ENCODE data around the gene RAB34. TPM values are rescaled to one million over a fixed set of nuclear protein-coding genes. Genes with fewer than 3 reads are reported as not detected.
A peak's percentile ranks its signal among the peaks of the same experiment; 100 is the strongest.

Gene RAB34, protein sequence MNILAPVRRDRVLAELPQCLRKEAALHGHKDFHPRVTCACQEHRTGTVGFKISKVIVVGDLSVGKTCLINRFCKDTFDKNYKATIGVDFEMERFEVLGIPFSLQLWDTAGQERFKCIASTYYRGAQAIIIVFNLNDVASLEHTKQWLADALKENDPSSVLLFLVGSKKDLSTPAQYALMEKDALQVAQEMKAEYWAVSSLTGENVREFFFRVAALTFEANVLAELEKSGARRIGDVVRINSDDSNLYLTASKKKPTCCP
- total RNA-seq = 25.6 and 36.9 TPM in 2 replicates

GRCh38 chr17:28717578-28718332 is at the start of gene RAB34:
TSS of gene RAB34 (minus strand) at chr17:28717868. CDS start at chr17:28717266, 602 bp downstream.
- DNase-seq = peak; percentile 67

DNA sequence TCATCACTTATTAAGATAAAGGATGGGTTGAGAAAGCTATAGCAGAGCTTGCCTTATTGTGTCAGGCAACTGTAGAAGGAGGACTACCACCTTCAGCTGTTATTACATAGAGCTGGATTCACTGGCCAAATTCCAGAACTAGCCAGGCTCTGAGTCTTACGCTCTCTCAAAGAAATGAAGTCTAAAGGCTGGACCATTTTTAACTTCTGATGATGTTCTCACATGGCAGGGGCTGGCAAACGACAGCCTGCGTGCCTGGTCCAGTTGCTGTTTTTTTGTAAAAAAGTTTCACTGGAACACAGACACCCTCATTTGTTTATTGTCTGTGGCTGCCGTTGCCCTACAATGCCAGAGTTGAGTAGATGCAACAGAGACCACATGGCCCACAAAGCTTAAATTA is 47.4 kb upstream of the RAB34 start:
- DNase-seq = no peak

GRCh38 chr17:28763804-28764266 is 46.2 kb upstream of the RAB34 start:
- DNase-seq = peak; percentile 85

GRCh38 chr17:28763137-28763799 is 45.6 kb upstream of the RAB34 start:
- no peak for DNase-seq

GRCh38 chr17:28760601-28761562 is 43.2 kb upstream of the RAB34 start:
- DNase-seq = peak; percentile 69

- DNase-seq = no peak
Observed at GRCh38 chr17:28759256-28759865, 41.7 kb upstream of the RAB34 start.

DNA sequence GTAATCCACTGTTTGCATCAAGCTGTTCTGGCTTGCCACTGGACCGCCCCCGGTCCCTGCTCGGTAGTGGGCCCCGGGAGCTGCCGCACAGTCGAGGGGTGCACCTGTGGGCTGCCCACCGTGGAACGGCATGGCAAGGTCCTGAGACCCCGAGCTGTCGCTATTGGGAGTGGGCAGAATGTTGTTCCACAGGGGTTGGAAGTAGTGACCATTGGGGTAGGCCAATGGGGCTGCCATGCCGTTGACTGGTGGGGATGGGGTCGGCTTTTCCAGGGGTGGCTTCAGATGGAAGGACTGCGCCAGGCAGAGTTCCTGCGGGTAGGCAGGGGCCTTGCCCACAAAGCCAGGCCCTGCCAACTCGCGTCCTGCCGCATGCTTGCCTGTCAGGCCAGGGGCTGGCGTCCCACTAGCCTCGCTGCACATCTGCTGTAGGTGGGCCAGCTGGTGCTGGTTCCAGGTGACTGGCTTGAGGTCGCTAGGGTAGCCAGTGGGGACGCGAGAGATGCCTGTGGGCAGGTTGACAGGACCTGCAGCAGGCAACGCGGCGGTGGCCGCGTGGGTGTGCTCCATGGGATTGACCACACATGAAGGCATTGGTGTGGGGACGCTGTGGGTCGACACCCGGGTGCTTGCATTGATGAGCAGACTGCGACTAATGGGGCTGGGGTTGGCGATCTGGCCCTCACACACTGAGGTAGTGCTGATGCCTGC is 40.9 kb upstream of the RAB34 start:
- no peak for DNase-seq

DNA sequence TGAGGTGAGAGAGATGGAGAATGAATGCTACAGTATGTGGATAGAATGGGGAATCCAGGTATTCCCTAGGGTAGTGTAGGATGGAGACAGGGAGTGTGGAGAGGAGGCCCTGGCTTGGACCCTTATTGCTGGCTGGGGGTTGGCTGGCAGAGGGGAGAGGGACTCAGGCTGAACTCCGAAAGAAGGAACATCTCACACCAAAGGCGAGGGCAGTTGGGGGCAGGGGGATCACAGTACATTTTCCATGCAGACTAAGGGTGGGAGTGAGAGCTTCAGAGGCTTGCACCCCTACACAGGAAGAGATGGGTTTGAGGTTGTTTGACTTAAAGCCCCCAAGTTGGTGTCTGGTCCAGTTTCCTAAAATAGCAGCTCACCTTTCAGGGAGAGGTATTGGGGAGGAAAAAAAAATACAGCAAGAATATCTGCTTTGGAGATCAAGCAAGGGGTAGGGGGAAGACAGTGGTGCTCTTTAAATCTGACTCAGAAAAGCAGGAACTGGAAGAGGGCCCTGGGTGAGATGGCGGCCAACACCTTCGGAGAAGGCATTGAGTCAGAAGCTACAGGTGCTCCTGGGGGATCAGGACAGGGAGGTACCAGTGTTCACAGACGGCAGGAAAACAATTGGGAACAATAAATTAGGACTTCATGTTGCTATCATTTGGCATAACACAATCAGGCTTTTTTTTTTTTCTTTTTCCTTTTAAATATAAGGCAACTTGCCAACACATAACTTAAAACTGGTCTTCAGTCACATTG is 38.6 kb upstream of the RAB34 start:
- no peak for DNase-seq

- no peak for DNase-seq
Observed at GRCh38 chr17:28755486-28755885, 37.8 kb upstream of the RAB34 start.

DNA sequence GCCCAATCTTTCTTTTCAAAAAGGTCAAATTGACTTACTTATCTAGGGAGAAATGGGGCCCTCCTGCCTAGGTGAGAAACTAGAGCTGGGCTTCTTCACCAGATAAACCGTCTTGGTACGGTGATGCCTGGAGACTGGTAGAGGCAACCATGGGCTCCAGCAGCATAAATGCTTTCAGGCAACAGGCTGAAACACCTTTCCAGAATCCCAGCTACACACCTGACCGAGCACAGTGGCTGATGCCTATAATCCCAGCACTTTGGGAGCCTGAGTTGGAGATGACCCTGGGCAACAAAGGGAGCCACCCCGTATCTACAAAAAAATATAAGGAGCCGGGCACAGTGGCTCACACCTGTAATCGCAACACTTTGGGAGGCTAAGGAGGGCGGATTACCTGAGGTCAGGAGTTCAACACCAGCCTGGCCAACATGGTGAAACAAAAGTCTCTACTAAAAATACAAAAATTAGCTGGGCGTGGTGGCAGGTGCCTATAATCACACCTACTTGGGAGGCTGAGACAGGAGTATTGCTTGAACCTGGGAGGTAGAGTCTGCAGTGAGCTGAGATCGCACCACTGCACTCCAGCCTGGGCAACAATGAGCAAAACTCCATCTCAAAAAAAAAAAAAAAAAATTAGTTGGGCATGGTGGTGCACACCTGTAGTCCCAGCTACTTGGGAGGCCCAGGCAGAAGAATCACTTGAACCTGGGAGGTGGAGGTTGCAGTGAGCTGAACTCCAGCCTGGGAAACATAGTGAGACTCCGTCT is 34.1 kb upstream of the RAB34 start:
- DNase-seq = no peak

DNA sequence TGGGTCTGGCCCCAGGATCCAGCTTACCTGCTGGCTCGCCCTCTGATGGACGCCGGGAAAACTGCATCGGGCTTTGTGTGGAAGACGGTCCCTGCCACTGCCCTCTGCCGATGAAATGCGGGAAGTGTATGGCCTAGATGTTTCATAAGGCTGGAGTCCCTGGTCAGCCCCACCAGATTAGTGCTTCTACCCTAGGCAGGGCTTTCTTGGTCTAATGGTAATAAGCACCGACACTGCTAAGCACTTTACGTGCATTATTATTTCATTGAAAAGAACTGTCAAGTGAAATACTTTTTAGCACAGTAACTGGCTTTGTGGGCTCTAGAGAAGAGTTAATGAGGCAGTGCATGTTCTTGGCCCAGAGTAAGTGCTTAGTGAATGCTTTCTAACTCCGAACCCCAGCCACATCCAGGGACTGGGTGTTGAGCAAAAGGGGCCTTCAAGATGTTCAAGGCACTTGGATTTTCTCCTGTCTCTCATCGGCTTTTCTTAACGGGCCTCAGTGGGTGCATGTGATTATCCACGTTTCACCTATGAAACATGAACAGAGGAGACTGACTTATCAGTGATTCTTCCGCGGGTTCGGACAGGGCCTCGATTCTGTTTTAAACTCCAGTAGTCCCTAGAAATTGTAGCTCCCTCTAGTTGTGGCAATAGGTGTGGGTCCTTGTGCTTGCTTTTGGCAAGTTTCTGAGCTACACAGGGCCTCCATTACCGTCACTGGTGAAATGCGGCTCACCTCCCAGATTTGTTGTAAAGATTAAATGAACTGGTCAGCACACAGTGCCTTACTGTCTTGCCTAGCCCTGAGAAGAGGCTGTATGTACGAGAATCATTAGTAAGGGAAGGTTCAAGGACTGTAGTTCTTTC is 32.7 kb upstream of the RAB34 start:
- DNase-seq = peak; percentile 97

GRCh38 chr17:28749516-28750177 is 32.0 kb upstream of the RAB34 start:
- DNase-seq = no peak

- DNase-seq = no peak
Observed at GRCh38 chr17:28748852-28749515, 31.3 kb upstream of the RAB34 start.

DNA sequence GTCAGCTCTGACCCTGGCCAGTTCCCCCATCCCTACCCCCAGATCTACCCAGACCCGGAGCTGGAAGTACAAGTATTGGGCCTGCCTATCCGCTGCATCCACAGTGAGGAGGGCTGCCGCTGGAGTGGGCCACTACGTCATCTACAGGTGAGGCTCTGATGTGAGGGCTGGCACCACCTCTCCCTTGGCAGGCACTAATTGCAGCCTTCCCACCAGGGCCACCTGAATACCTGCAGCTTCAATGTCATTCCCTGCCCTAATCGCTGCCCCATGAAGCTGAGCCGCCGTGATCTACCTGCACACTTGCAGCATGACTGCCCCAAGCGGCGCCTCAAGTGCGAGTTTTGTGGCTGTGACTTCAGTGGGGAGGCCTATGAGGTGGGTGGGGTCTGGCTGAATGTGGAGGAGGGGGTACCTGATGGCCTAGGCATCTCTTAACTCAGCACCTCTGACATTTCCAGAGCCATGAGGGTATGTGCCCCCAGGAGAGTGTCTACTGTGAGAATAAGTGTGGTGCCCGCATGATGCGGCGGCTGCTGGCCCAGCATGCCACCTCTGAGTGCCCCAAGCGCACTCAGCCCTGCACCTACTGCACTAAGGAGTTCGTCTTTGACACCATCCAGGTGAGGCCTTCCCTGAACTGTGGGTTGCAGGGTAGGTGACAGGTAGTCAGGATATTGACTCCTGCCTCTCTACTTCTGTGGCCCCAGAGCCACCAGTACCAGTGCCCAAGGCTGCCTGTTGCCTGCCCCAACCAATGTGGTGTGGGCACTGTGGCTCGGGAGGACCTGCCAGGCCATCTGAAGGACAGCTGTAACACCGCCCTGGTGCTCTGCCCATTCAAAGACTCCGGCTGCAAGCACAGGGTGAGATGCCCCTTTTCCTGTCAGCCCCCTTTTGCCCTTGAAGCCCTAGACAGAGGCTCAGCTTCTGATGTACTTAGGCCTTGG is 30.4 kb upstream of the RAB34 start:
- no peak for DNase-seq

DNA sequence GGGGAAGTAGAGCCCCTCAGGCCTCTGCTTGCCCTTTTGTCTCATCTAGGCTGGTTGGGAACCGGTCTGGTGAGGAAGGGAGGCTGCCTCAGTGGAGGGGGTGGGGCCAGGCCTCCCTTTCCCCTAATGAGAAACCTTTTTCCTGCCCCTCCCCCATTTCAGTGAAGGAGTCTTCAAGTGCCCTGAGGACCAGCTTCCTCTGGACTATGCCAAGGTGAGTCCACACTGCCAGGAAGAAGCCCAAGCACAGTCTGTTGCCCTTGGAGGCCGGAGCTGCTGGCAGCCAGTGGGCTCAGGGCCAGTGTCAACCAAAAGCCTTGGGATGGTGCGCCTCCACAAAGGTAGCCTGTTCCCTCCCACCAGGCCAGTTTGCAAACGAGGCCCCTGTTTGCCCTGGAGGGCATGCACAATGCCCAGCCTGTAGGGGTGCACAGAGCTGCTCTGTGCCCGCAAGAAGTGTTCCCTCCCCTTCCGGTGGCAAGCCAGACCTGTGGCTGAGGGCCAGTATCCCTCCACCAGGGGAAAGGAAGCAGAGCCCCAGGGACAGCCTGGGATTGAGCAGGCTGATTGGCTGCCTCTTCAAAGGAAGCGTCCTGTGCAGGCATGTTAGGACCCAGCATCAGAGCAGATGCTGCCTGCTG is 29.5 kb upstream of the RAB34 start:
- DNase-seq = peak; percentile 37

DNA sequence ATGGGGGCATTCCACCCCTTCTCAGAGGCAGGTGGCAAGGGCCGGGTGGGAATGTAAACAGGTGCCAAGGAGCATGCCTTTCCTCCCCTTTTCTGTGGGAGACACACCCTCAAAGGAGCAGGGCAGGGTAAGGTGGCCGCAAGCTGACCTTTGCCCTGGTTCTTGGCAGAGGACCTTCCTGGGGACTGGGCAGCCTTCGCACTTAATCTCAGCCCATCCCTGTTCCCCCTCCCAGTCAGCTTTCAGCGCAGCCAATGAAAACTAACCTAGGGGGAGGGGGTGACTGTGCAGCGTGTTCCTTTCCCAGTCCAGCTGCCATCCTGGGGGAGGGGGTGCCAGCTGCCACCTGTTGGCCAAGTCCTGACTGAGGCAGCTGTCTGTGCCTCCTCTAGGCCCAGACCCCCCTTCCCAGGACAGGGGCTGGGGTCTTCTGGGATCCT is 29.0 kb upstream of the RAB34 start:
- DNase-seq = peak; percentile 40

Measured in dermis blood vessel endothelial cell (primary cell).